Hepatocyte (in vitro differentiated cells): ENCODE results near the gene IFNA4. TPM values are rescaled to one million over a fixed set of nuclear protein-coding genes. Genes with fewer than 3 reads are reported as not detected.
"Not testable (repeated sequence)": the region's sequence is repeated elsewhere in the genome, so short reads cannot be mapped to it uniquely, and the experiment has no call there.

ENCODE experiments used
- DNase-seq: peaks from one replicate; pipeline ENCODE4 v3.0.0-alpha.2; 2016; ENCODE audit warnings: low spot score
- H2AFZ ChIP-seq: fragments of 200-600 bp; sonication (generic); 2 replicates; pipeline ENCODE4 v1.6.0; 2016; ENCODE audit warnings: antibody characterized with exemption, mild to moderate bottlenecking
- H3K27ac ChIP-seq: fragments of 200-600 bp; sonication (generic); 2 replicates; pipeline ENCODE4 v1.5.1; 2016; ENCODE audit warnings: mild to moderate bottlenecking
- H3K27me3 ChIP-seq: fragments of 200-600 bp; sonication (generic); 2 replicates; pipeline ENCODE4 v1.6.1; 2016
- H3K36me3 ChIP-seq: fragments of 200-600 bp; sonication (generic); replicated peaks from 2 replicates; pipeline ENCODE4 v1.5.1; 2016; ENCODE audit warnings: low read depth; ENCODE audit not compliant: insufficient read depth
- H3K4me1 ChIP-seq: fragments of 200-600 bp; sonication (generic); 2 replicates; pipeline ENCODE4 v1.5.1; 2016; ENCODE audit warnings: mild to moderate bottlenecking, moderate library complexity; ENCODE audit not compliant: insufficient read depth
- H3K4me2 ChIP-seq: fragments of 200-600 bp; sonication (generic); 2 replicates; pipeline ENCODE4 v1.6.0; 2016
- H3K4me3 ChIP-seq: fragments of 200-600 bp; sonication (generic); 2 replicates; pipeline ENCODE4 v1.5.1; 2016; ENCODE audit warnings: mild to moderate bottlenecking
- H3K79me2 ChIP-seq: fragments of 200-600 bp; sonication (generic); 2 replicates; pipeline ENCODE4 v1.6.0; 2017; ENCODE audit warnings: mild to moderate bottlenecking
- H3K9me2 ChIP-seq: fragments of 200-600 bp; sonication (generic); replicated peaks from 2 replicates; pipeline ENCODE4 v1.6.0; 2017; ENCODE audit warnings: mild to moderate bottlenecking; ENCODE audit not compliant: insufficient read depth
- H3K9me3 ChIP-seq: fragments of 200-600 bp; sonication (generic); 2 replicates; pipeline ENCODE4 v1.5.1; 2016; ENCODE audit warnings: low read depth, mild to moderate bottlenecking
- H4K20me1 ChIP-seq: fragments of 200-600 bp; sonication (generic); 2 replicates; pipeline ENCODE4 v1.6.0; 2016; ENCODE audit warnings: mild to moderate bottlenecking; ENCODE audit not compliant: insufficient read depth, poor library complexity, severe bottlenecking
- EZH2 ChIP-seq: fragments of 200-600 bp; sonication (generic); IDR thresholded peaks from 2 replicates; pipeline ENCODE4 v1.6.1; 2016; ENCODE audit warnings: antibody characterized with exemption, mild to moderate bottlenecking, borderline replicate concordance
- EZH2phosphoT487 ChIP-seq: fragments of 200-600 bp; sonication (generic); IDR thresholded peaks from one replicate; pipeline ENCODE4 v1.6.1; 2018; ENCODE audit warnings: antibody characterized with exemption, mild to moderate bottlenecking, low read depth, moderate library complexity; ENCODE audit not compliant: unreplicated experiment, severe bottlenecking
- WGBS: methylation state at CpG from one replicate; pipeline ENCODE4 v1.1.6; 2016; ENCODE audit warnings: low lambda C conversion rate; ENCODE audit errors: missing lambda C conversion rate; 5-methylcytosine and 5-hydroxymethylcytosine counted together
- polyA plus RNA-seq: library from polyadenylated mRNA; unstranded; fragments of >200 nt; fragmentation: Nextera tagmentation; extraction: Ambion mirVana; gene quantifications from 2 replicates; pipeline ENCODE4 v1.2.1, GENCODE V29; 2016
- total RNA-seq: library from RNA; depleted of rRNA; stranded (reverse); fragments of >200 nt; gene quantifications from 2 replicates; pipeline ENCODE4 v1.2.3, GENCODE V29; 2014
- TF ChIP-seq, protein P1 (sequence below): fragments of 200-600 bp; sonication (generic); IDR thresholded peaks from 2 replicates; pipeline ENCODE4 v1.5.1; 2016; ENCODE audit warnings: antibody characterized with exemption, mild to moderate bottlenecking; ENCODE audit not compliant: poor library complexity

The IFNA4 gene
- total and polyA plus RNA-seq, 2 experiments from 2014 or later = not detected

DNA sequence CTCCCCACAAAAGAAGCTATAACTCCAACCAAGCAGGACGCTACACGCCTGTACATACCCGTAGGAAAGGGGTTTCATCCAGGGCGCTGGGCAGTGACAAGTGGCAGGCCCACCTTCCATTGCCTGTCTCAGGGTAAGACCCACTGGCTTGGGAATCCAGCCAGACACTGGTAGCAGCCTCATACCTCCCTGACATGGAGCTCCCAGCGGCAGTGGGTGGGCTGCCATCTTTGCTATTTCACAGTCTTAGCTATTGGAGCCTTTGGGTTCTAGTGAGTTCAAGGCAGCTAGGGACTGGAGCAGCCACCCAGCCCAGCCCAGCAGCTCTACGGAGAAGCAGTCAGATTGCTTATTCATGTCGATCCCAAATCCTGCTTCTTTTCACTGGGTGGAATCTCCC lies 22.9 kb upstream of the IFNA4 start:
- H3K27ac ChIP-seq = no peak overlapping the region
- no peak overlapping the region for H3K4me2 ChIP-seq
- H3K27me3 ChIP-seq = no peaks in the 10 kb centered on the region
- no peaks in the 10 kb centered on the region for H3K4me1 ChIP-seq
- DNase-seq = no peak
- no peak overlapping the region for H3K4me3 ChIP-seq
- no peaks in the 10 kb centered on the region for H3K36me3 ChIP-seq
- no peaks in the 10 kb centered on the region for H3K9me2 ChIP-seq
- no peaks in the 10 kb centered on the region for H3K79me2 ChIP-seq
- 93% methylated on average over 7 of the region's 7 CpGs for WGBS
- no peaks in the 10 kb centered on the region for H4K20me1 ChIP-seq
- H2AFZ ChIP-seq = no peak overlapping the region
- H3K9me3 ChIP-seq = no peaks in the 10 kb centered on the region
- no peak for TF ChIP-seq EZH2
- TF ChIP-seq, protein P1, sequence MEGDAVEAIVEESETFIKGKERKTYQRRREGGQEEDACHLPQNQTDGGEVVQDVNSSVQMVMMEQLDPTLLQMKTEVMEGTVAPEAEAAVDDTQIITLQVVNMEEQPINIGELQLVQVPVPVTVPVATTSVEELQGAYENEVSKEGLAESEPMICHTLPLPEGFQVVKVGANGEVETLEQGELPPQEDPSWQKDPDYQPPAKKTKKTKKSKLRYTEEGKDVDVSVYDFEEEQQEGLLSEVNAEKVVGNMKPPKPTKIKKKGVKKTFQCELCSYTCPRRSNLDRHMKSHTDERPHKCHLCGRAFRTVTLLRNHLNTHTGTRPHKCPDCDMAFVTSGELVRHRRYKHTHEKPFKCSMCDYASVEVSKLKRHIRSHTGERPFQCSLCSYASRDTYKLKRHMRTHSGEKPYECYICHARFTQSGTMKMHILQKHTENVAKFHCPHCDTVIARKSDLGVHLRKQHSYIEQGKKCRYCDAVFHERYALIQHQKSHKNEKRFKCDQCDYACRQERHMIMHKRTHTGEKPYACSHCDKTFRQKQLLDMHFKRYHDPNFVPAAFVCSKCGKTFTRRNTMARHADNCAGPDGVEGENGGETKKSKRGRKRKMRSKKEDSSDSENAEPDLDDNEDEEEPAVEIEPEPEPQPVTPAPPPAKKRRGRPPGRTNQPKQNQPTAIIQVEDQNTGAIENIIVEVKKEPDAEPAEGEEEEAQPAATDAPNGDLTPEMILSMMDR = no peak
- no peak for TF ChIP-seq EZH2phosphoT487

DNA sequence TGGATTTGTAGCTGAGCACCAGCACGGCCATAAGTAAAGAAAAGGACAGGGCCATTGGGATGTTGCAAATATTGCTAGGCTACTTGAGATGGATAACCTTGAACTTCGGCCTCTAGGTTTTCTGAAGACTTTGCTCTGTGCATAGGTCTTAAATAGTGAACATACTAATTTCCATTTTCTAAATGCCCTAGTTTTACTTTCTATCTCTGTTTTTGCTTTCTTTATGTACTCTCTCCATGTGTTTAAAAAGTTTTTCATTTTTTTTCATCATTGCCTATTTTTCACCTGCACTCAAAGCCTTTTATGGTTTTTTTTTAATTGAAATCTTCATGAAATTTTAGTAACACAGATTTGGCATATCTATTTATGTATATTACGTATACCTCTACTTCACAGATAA lies 19.7 kb upstream of the IFNA4 start, which contains the start of gene IFNA10:
Gene IFNA10, minus strand, starts transcription at position 101 of the 400 bp plus-strand sequence. Its CDS starts 46 bp downstream, at position 55.
- H3K9me2 ChIP-seq, H3K4me2 ChIP-seq, H3K4me1 ChIP-seq, H3K36me3 ChIP-seq, H2AFZ ChIP-seq, H3K9me3 ChIP-seq, H4K20me1 ChIP-seq, H3K79me2 ChIP-seq, H3K27me3 ChIP-seq, DNase-seq, H3K27ac ChIP-seq, H3K4me3 ChIP-seq: not testable (repeated sequence)
- 88% methylated on average over 3 of the region's 3 CpGs for WGBS

DNA sequence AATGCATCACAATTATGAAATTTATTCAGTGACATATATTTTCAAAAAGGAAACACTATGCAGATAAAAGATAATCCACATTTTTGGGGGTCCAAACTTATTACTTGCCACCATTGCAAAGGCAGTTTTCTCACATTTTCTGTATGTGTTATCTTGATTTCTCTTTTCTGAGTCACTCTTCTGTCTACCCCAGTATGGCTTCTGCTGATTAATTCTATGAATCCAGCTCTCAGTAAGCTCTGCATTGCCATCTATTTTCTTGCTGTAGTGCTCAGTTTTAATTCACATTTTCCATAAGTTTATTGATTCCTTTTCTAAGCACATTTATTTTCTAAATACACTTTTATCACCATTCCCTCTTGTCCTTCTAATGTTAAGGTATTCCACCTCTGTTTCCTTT lies 17.8 kb upstream of the IFNA4 start:
- H3K36me3 ChIP-seq = no peaks in the 10 kb centered on the region
- no peak overlapping the region for H3K4me3 ChIP-seq
- no peak for TF ChIP-seq EZH2phosphoT487
- no peak for TF ChIP-seq EZH2
- TF ChIP-seq, protein P1 = no peak
- H3K4me1 ChIP-seq = no peaks in the 10 kb centered on the region
- no peaks in the 10 kb centered on the region for H3K79me2 ChIP-seq
- no peaks in the 10 kb centered on the region for H4K20me1 ChIP-seq
- H3K9me3 ChIP-seq = no peaks in the 10 kb centered on the region
- no peak overlapping the region for H2AFZ ChIP-seq
- H3K27ac ChIP-seq = no peak overlapping the region
- no peaks in the 10 kb centered on the region for H3K9me2 ChIP-seq
- H3K4me2 ChIP-seq = no peak overlapping the region
- no peaks in the 10 kb centered on the region for H3K27me3 ChIP-seq
- DNase-seq = no peak

DNA sequence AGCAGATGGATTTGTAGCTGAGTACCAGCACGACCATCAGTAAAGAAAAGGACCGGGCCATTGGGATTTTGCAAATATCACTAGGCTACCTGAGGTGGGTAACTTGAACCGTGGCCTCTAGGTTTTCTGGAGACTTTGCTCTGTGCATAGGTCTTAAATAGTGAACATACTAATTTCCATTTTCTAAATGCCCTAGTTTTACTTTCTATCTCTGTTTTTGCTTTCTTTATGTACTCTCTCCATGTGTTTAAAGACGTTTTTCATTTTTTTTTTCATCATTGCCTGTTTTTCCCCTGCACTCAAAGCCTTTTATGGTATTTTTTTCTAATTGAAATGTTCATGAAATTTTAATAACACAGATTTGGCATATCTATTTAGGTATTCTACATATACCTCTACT lies 14.7 kb upstream of the IFNA4 start, which contains the start of gene IFNA7:
Gene IFNA7, minus strand, starts transcription at position 101 of the 400 bp plus-strand sequence. Its CDS starts 40 bp downstream, at position 61.
- not testable (repeated sequence) for H3K79me2 ChIP-seq, H3K9me2 ChIP-seq, H2AFZ ChIP-seq, H4K20me1 ChIP-seq, H3K4me3 ChIP-seq, H3K27me3 ChIP-seq, H3K4me2 ChIP-seq, DNase-seq, H3K36me3 ChIP-seq, H3K4me1 ChIP-seq, H3K9me3 ChIP-seq, H3K27ac ChIP-seq
- 72% methylated on average over 4 of the region's 4 CpGs for WGBS
